ENCODE data around the gene TARBP1.

DNA sequence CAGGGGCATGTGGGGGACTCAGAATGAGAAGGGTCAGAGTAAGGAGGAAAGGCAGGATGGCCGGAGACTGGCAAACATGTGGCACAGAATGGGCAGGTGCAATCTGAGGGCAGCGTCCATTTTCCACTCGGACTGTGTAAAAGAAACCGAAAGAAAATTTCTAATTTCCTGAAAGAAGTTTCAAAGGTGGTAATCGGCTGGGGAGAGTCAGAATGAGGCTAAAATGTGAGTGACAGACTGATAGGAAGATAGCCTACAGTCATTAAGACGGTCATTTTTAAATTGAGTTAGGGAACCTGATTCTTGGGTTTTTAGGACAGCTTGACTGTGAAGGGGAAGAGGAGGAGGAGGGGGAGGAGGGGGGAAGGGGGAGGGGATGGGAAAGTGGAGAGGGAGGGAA is 82.1 kb downstream of the TARBP1 start:
- TF ChIP-seq, protein P1, sequence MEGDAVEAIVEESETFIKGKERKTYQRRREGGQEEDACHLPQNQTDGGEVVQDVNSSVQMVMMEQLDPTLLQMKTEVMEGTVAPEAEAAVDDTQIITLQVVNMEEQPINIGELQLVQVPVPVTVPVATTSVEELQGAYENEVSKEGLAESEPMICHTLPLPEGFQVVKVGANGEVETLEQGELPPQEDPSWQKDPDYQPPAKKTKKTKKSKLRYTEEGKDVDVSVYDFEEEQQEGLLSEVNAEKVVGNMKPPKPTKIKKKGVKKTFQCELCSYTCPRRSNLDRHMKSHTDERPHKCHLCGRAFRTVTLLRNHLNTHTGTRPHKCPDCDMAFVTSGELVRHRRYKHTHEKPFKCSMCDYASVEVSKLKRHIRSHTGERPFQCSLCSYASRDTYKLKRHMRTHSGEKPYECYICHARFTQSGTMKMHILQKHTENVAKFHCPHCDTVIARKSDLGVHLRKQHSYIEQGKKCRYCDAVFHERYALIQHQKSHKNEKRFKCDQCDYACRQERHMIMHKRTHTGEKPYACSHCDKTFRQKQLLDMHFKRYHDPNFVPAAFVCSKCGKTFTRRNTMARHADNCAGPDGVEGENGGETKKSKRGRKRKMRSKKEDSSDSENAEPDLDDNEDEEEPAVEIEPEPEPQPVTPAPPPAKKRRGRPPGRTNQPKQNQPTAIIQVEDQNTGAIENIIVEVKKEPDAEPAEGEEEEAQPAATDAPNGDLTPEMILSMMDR (IDR thresholded peaks at IDR 0.05), result no peak
- TF ChIP-seq POLR2AphosphoS5 (IDR thresholded peaks at IDR 0.05; ENCODE audit: insufficient read depth in 1 of 2, low read depth in 1 of 2) (no peak), POLR2A (IDR thresholded peaks at IDR 0.05) (no peak)

Measured in vagina (tissue), 2 donors.